HepG2 (cell line): ENCODE results near the gene GSTA5. TPM values are rescaled to one million over a fixed set of nuclear protein-coding genes. Genes with fewer than 3 reads are reported as not detected.

Experiments
- ASH2L ChIP-seq: fragments of 300-600, 200-600 bp; sonication (generic); IDR thresholded peaks from 2 replicates; pipeline ENCODE4 v1.7.0; 2017; ENCODE audit warnings: low read depth, mild to moderate bottlenecking, moderate library complexity, mixed read lengths, low read length; ENCODE audit not compliant: insufficient read length
- CCAR2 ChIP-seq: fragments of 200-400 bp; formaldehyde crosslinking; optimal IDR thresholded peaks from 2 replicates; pipeline ENCODE3; 2018; ENCODE audit warnings: low read depth, mild to moderate bottlenecking, low read length, moderate library complexity
- GFI1 ChIP-seq: sonication (generic); formaldehyde crosslinking; IDR thresholded peaks from 2 replicates; pipeline ENCODE4 v1.5.0; 2020; ENCODE audit warnings: missing genetic modification reagents, mild to moderate bottlenecking, borderline replicate concordance
- IRF2 ChIP-seq: IDR thresholded peaks from 2 replicates; pipeline ENCODE4 v1.6.1; 2018; ENCODE audit warnings: missing genetic modification reagents, missing compliant biosample characterization
- ISX ChIP-seq: sonication (generic); formaldehyde crosslinking; conservative IDR thresholded peaks from 2 replicates; pipeline ENCODE4 v1.5.0; 2020; ENCODE audit warnings: missing genetic modification reagents
- REXO4 ChIP-seq: sonication (generic); formaldehyde crosslinking; IDR thresholded peaks from 2 replicates; pipeline ENCODE4 v1.8.0; 2022; ENCODE audit warnings: missing genetic modification reagents, mild to moderate bottlenecking, borderline replicate concordance
- TBX3 ChIP-seq: fragments of 450-650 bp; IDR thresholded peaks from 2 replicates; pipeline ENCODE4 v1.6.1; 2017; ENCODE audit warnings: antibody characterized with exemption, mild to moderate bottlenecking, inconsistent platforms, borderline replicate concordance
- ZBTB42 ChIP-seq: sonication (generic); formaldehyde crosslinking; IDR thresholded peaks from 2 replicates; pipeline ENCODE4 v1.5.0; 2020; ENCODE audit warnings: mild to moderate bottlenecking, missing genetic modification reagents
- ZBTB7A ChIP-seq: sonication (generic); formaldehyde crosslinking; IDR thresholded peaks from 2 replicates; pipeline ENCODE4 v1.8.0; 2022; ENCODE audit warnings: mild to moderate bottlenecking, missing genetic modification reagents
- ZNF205 ChIP-seq: IDR thresholded peaks from 2 replicates; pipeline ENCODE4 v1.6.1; 2018; ENCODE audit warnings: missing biosample characterization, missing genetic modification reagents
- ZNF232 ChIP-seq: sonication (generic); formaldehyde crosslinking; IDR thresholded peaks from 2 replicates; pipeline ENCODE4 v1.4.0; 2020; ENCODE audit warnings: missing genetic modification reagents, borderline replicate concordance
- ZNF713 ChIP-seq: sonication (generic); formaldehyde crosslinking; IDR thresholded peaks from 2 replicates; pipeline ENCODE4 v1.4.0; 2020; ENCODE audit warnings: mild to moderate bottlenecking, missing genetic modification reagents
- polyA plus RNA-seq, 8 experiments: library from polyadenylated mRNA; depleted of rRNA in 3 of 8; stranded (reverse) in 7 of 8; unstranded in 1 of 8; fragments of >200 nt; fragmentation: Illumina TruSeq in 4 of 8; extraction: Trizol in 4 of 8; gene quantifications; 2 replicates each; pipeline versions ENCODE4 v1.2.1 to v1.2.3, GENCODE V29; 2011 to 2016; ENCODE audit warnings: low read depth in 4 of 8, missing spikeins in 1 of 8, mixed read lengths in 1 of 8; ENCODE audit not compliant: insufficient read depth in 1 of 8
- total RNA-seq, 5 experiments: library from RNA; depleted of rRNA; stranded (reverse); fragments of >200 nt; fragmentation: Illumina TruSeq; extraction: Trizol; gene quantifications; 2 replicates each; pipeline ENCODE4 v1.2.3, GENCODE V29; 2016; ENCODE audit warnings: low read depth in 1 of 5
- TF ChIP-seq, protein P1 (sequence below): sonication (generic); formaldehyde crosslinking; IDR thresholded peaks from 2 replicates; pipeline ENCODE4 v1.5.0; 2020; ENCODE audit warnings: missing genetic modification reagents
- TF ChIP-seq, protein P2 (sequence below): IDR thresholded peaks from 2 replicates; pipeline ENCODE4 v1.6.1; 2016; ENCODE audit warnings: missing biosample characterization, missing genetic modification reagents, low read depth
- TF ChIP-seq, protein P3 (sequence below), 2 experiments: sonication (generic) in 1 of 2; formaldehyde crosslinking in 1 of 2; IDR thresholded peaks; 2 replicates each; pipeline versions ENCODE4 v1.4.0 to v1.6.1; 2016 to 2020; ENCODE audit warnings: borderline replicate concordance in 1 of 2, low read depth in 1 of 2, mild to moderate bottlenecking in 1 of 2, missing genetic modification reagents in 1 of 2
- TF ChIP-seq, protein P4 (sequence below): sonication (generic); formaldehyde crosslinking; IDR thresholded peaks from 2 replicates; pipeline ENCODE4 v1.5.1; 2020; ENCODE audit warnings: missing genetic modification reagents, mild to moderate bottlenecking, borderline replicate concordance
- TF ChIP-seq, protein P5 (sequence below): IDR thresholded peaks from 2 replicates; pipeline ENCODE4 v1.6.1; 2016; ENCODE audit warnings: missing genetic modification reagents, missing compliant biosample characterization

GSTA5 gene
- total and polyA plus RNA-seq, 2 of the 13 experiments (the other 11 are each of a cell fraction or from before 2014, with no cell fraction given), result not detected

DNA sequence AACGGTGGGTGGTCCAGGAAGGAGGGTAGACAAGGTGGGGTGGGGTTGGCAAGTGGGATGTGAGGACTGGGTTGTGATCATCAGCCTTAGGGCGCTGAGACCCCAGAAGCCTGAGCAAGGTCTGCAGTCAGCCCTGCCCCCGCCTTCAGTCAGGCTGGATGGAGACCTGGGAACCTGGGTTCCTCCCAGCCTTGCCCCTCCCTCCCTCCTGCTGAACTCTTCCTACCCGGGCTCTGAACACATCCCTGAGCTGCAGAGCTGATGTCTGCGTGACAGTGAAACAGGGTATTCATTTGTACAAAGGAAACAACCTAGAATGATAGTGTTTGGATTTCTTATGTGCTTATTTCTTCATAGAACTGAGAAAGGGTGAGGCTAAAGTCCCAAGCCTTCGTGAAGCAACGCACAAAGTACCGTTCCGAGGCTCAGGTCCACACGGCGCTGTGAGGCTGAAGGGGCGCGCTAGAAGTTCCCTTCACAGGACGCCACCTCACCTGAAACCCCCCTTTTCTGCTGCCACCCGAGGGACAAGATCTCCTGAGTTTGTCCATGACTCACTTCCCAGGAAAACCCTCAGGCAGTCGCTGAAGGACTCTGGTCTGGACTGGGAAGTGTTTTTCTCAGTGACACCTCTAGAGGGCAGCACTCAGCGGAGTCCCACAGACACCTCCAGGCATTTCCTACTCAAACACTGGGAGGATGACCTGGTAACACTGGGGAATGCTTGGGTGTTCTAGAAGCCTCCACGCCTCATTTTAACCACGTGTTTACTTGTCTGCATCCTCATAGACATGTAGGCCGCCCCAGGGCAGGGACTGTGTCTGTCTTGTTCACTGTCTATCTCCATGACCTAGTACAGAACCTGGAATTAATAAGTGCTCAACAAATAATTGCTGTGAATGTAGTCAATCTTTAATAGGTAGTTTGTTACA lies 1.2 kb downstream of the GSTA5 start (continued):
- TF ChIP-seq, protein P1, sequence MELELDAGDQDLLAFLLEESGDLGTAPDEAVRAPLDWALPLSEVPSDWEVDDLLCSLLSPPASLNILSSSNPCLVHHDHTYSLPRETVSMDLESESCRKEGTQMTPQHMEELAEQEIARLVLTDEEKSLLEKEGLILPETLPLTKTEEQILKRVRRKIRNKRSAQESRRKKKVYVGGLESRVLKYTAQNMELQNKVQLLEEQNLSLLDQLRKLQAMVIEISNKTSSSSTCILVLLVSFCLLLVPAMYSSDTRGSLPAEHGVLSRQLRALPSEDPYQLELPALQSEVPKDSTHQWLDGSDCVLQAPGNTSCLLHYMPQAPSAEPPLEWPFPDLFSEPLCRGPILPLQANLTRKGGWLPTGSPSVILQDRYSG (CRISPR knock-in tag), result no peak
- TF ChIP-seq, protein P2, sequence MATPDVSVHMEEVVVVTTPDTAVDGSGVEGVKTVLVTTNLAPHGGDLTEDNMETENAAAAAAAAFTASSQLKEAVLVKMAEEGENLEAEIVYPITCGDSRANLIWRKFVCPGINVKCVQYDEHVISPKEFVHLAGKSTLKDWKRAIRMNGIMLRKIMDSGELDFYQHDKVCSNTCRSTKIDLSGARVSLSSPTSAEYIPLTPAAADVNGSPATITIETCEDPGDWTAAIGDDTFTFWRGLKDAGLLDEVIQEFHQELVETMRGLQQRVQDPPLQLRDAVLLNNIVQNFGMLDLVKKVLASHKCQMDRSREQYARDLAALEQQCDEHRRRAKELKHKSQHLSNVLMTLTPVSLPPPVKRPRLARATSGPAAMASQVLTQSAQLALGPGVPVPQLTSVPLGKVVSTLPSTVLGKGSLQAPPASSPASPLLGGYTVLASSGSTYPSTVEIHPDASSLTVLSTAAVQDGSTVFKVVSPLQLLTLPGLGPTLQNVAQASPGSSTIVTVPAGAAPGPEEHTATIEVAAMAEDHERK (CRISPR knock-in tag), result no peak
- TF ChIP-seq GFI1 (no peak), ZNF232 (CRISPR knock-in tag) (no peak), REXO4 (no peak), ZNF205 (CRISPR knock-in tag) (no peak), ASH2L (no peak), IRF2 (CRISPR knock-in tag) (0 out of 2 replicates have a peak, but pooled peaks have one; percentile 59), ZNF713 (CRISPR knock-in tag) (no peak), CCAR2 (no peak), ZBTB42 (CRISPR knock-in tag) (no peak), ISX (no peak), ZBTB7A (CRISPR knock-in tag) (no peak), TBX3 (no peak)
- TF ChIP-seq, protein P3, sequence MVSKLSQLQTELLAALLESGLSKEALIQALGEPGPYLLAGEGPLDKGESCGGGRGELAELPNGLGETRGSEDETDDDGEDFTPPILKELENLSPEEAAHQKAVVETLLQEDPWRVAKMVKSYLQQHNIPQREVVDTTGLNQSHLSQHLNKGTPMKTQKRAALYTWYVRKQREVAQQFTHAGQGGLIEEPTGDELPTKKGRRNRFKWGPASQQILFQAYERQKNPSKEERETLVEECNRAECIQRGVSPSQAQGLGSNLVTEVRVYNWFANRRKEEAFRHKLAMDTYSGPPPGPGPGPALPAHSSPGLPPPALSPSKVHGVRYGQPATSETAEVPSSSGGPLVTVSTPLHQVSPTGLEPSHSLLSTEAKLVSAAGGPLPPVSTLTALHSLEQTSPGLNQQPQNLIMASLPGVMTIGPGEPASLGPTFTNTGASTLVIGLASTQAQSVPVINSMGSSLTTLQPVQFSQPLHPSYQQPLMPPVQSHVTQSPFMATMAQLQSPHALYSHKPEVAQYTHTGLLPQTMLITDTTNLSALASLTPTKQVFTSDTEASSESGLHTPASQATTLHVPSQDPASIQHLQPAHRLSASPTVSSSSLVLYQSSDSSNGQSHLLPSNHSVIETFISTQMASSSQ (IDR thresholded peaks at IDR 0.05; ENCODE audit: low read depth), result no peak
- TF ChIP-seq, protein P3 (CRISPR knock-in tag; IDR thresholded peaks at IDR 0.05; ENCODE audit: borderline replicate concordance), result no peak
- TF ChIP-seq, protein P4, sequence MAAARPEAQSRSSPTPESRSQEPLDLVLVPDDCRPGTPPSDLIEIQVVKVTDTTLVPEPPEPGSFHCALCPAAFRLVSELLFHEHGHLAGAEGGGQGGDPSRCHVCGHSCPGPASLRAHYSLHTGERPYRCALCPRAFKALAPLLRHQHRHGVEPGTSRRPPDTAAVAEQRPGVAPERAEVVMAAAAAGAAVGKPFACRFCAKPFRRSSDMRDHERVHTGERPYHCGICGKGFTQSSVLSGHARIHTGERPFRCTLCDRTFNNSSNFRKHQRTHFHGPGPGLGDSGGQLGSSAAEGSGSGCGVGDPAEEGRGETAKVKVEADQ (CRISPR knock-in tag), result 0 out of 2 replicates have a peak, but pooled peaks have one; percentile 45
- TF ChIP-seq, protein P5, sequence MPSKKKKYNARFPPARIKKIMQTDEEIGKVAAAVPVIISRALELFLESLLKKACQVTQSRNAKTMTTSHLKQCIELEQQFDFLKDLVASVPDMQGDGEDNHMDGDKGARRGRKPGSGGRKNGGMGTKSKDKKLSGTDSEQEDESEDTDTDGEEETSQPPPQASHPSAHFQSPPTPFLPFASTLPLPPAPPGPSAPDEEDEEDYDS (CRISPR knock-in tag), result no peak
